Osteocyte (in vitro differentiated cells): ENCODE results near the gene THRB. TPM values are rescaled to one million over a fixed set of nuclear protein-coding genes. Genes with fewer than 3 reads are reported as not detected.

Experiments used
- DNase-seq: peaks from one replicate; pipeline ENCODE4 v3.0.0; 2021; ENCODE audit warnings: mixed read lengths; ENCODE audit not compliant: unreplicated experiment; ENCODE audit errors: extremely low spot score
- H3K27ac Mint-ChIP-seq: one replicate; pipeline ENCODE4 v1.8.0; 2021; ENCODE audit warnings: mild to moderate bottlenecking, mixed read lengths; ENCODE audit not compliant: unreplicated experiment
- H3K27me3 Mint-ChIP-seq: one replicate; pipeline ENCODE4 v1.8.0; 2021; ENCODE audit warnings: mixed read lengths; ENCODE audit not compliant: unreplicated experiment
- H3K36me3 Mint-ChIP-seq: one replicate; pipeline ENCODE4 v1.8.0; 2021; ENCODE audit warnings: mixed read lengths; ENCODE audit not compliant: unreplicated experiment
- H3K4me1 Mint-ChIP-seq: one replicate; pipeline ENCODE4 v1.8.0; 2021; ENCODE audit warnings: mixed read lengths; ENCODE audit not compliant: unreplicated experiment
- H3K4me3 Mint-ChIP-seq: one replicate; pipeline ENCODE4 v1.8.0; 2021; ENCODE audit warnings: mild to moderate bottlenecking, moderate library complexity, mixed read lengths; ENCODE audit not compliant: unreplicated experiment
- H3K9me3 Mint-ChIP-seq: one replicate; pipeline ENCODE4 v1.8.0; 2021; ENCODE audit warnings: mixed read lengths; ENCODE audit not compliant: unreplicated experiment
- total RNA-seq: library from RNA; stranded (reverse); gene quantifications from 2 replicates; pipeline ENCODE4 v1.2.1, GENCODE V29; 2021
- TF ChIP-seq, protein P1 (sequence below): fragments of 200-600 bp; sonication (generic); IDR thresholded peaks from 2 replicates; pipeline ENCODE4 v1.5.0; 2021; ENCODE audit warnings: antibody characterized with exemption, mild to moderate bottlenecking, moderate library complexity

THRB gene
- total RNA-seq, 1 donor from 2014 or later, result 4.6 TPM

GRCh38 chr3:24481193-24481592 lies 13.5 kb downstream of the THRB start:
- Mint-ChIP-seq H3K4me3 (no peak overlapping the region), H3K27me3 (no peaks in the 10 kb centered on the region), H3K27ac (no peak overlapping the region), H3K4me1 (peaks cover 18% of the 10 kb centered on the region), H3K36me3 (no peaks in the 10 kb centered on the region), H3K9me3 (no peaks in the 10 kb centered on the region)
- TF ChIP-seq, protein P1, sequence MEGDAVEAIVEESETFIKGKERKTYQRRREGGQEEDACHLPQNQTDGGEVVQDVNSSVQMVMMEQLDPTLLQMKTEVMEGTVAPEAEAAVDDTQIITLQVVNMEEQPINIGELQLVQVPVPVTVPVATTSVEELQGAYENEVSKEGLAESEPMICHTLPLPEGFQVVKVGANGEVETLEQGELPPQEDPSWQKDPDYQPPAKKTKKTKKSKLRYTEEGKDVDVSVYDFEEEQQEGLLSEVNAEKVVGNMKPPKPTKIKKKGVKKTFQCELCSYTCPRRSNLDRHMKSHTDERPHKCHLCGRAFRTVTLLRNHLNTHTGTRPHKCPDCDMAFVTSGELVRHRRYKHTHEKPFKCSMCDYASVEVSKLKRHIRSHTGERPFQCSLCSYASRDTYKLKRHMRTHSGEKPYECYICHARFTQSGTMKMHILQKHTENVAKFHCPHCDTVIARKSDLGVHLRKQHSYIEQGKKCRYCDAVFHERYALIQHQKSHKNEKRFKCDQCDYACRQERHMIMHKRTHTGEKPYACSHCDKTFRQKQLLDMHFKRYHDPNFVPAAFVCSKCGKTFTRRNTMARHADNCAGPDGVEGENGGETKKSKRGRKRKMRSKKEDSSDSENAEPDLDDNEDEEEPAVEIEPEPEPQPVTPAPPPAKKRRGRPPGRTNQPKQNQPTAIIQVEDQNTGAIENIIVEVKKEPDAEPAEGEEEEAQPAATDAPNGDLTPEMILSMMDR, result no peak
- DNase-seq, result no peak

GRCh38 chr3:24480497-24480896 lies 14.2 kb downstream of the THRB start:
- Mint-ChIP-seq H3K4me3 (no peak overlapping the region), H3K27me3 (no peaks in the 10 kb centered on the region)

DNA sequence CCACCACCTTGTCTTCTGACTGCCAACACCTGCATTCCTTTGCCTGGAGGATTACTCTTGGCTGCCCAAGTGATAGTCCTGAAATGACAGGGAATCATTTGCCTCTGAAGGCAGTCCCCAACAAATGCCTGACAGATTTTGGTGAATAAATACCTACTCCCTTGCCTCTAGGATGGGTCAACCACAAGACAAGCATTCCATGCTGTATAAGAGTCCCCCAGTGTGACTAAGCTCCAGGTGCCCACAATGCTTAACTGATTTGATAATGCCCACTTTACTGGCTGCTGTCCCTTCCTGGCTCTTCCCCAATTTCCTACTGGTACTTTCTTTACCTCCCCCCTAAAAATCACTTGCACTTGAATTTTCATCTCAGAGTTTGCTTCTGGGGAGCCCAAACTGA lies 14.8 kb downstream of the THRB start:
- Mint-ChIP-seq H3K27me3 (no peaks in the 10 kb centered on the region), H3K9me3 (no peaks in the 10 kb centered on the region), H3K36me3 (no peaks in the 10 kb centered on the region), H3K27ac (peak overlapping the region; percentile 20), H3K4me3 (no peak overlapping the region), H3K4me1 (peaks cover 18% of the 10 kb centered on the region)
- TF ChIP-seq, protein P1, result no peak
- DNase-seq, result no peak

More at GRCh38 chr3:24480497-24480896, 14.2 kb downstream of the THRB start:
- Mint-ChIP-seq H3K4me1 (peaks cover 21% of the 10 kb centered on the region), H3K27ac (peak overlapping the region; percentile 20), H3K36me3 (no peaks in the 10 kb centered on the region), H3K9me3 (no peaks in the 10 kb centered on the region)
- TF ChIP-seq, protein P1, result no peak
- no peak for DNase-seq

GRCh38 chr3:24476871-24477656 lies 17.6 kb downstream of the THRB start:
- TF ChIP-seq, protein P1, result no peak
- Mint-ChIP-seq H3K36me3 (no peaks in the 10 kb centered on the region), H3K9me3 (no peaks in the 10 kb centered on the region), H3K27me3 (no peaks in the 10 kb centered on the region), H3K4me3 (no peak overlapping the region), H3K4me1 (peaks cover 18% of the 10 kb centered on the region), H3K27ac (no peak overlapping the region)
- no peak for DNase-seq

DNA sequence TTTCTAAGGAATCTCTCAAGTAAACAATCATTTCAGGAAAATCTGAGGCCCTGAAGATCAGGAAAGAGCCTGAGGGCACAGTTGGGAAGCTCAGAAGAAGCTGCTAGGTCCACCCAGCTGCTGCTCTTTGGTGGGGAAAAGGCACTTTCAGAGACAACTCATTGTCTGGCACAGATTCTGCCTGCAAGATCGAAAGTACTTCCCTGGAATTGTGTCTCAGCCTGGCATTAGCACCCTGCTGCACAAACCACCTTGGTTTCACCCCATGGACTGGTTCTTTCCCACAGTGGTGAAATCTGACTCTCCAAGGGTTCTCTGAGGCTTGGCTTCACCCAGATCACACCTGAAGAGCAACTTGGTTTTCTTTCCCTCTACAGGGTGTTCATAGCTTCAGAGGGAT lies 18.7 kb downstream of the THRB start:
- no peak for DNase-seq
- Mint-ChIP-seq H3K27ac (no peak overlapping the region), H3K27me3 (no peaks in the 10 kb centered on the region), H3K4me3 (no peak overlapping the region), H3K36me3 (no peaks in the 10 kb centered on the region), H3K4me1 (peaks cover 18% of the 10 kb centered on the region), H3K9me3 (no peaks in the 10 kb centered on the region)
- TF ChIP-seq, protein P1, result no peak
